GM19395 (cell line): ENCODE data around the gene THSD7A.
"Not testable (repeated sequence)": the region's sequence is repeated elsewhere in the genome, so short reads cannot be mapped to it uniquely, and the experiment has no call there.

Source experiments
- ATAC-seq: cut with Tn5 transposase; IDR thresholded peaks from one replicate; pipeline ENCODE4 v1.9.1; 2021; ENCODE audit warnings: mild to moderate bottlenecking, moderate library complexity; ENCODE audit not compliant: unreplicated experiment

THSD7A gene

GRCh38 chr7:11473220-11473619 is 358.8 kb downstream of the THSD7A start:
- ATAC-seq = no peak

GRCh38 chr7:11472646-11473045 is 359.4 kb downstream of the THSD7A start:
- no peak for ATAC-seq

GRCh38 chr7:11471255-11471654 is 360.7 kb downstream of the THSD7A start:
- ATAC-seq = no peak

GRCh38 chr7:11469028-11469745 is 362.8 kb downstream of the THSD7A start:
- no peak for ATAC-seq

GRCh38 chr7:11466517-11467105 is 365.4 kb downstream of the THSD7A start:
- ATAC-seq = no peak

- ATAC-seq = no peak
Measured at GRCh38 chr7:11464624-11465023, 367.4 kb downstream of the THSD7A start.

- ATAC-seq = no peak
Measured at GRCh38 chr7:11461946-11462345, 370.1 kb downstream of the THSD7A start.

- peak; percentile 48 for ATAC-seq
Measured at GRCh38 chr7:11458736-11459483, 373.1 kb downstream of the THSD7A start.

GRCh38 chr7:11457419-11457818 is 374.6 kb downstream of the THSD7A start:
- no peak for ATAC-seq

GRCh38 chr7:11456574-11456973 is 375.4 kb downstream of the THSD7A start:
- ATAC-seq = no peak

GRCh38 chr7:11452476-11452875 is 379.5 kb downstream of the THSD7A start:
- no peak for ATAC-seq

- no peak for ATAC-seq
Measured at GRCh38 chr7:11450281-11450680, 381.7 kb downstream of the THSD7A start.

- no peak for ATAC-seq
Measured at GRCh38 chr7:11449316-11449715, 382.7 kb downstream of the THSD7A start.

GRCh38 chr7:11448323-11448722 is 383.7 kb downstream of the THSD7A start:
- ATAC-seq = no peak

- no peak for ATAC-seq
Measured at GRCh38 chr7:11447106-11447505, 384.9 kb downstream of the THSD7A start.

GRCh38 chr7:11443934-11444333 is 388.1 kb downstream of the THSD7A start:
- not testable (repeated sequence) for ATAC-seq

GRCh38 chr7:11437994-11438393 is 394.0 kb downstream of the THSD7A start:
- no peak for ATAC-seq

GRCh38 chr7:11436773-11437524 is 395.0 kb downstream of the THSD7A start:
- ATAC-seq = no peak

- ATAC-seq = no peak
Measured at GRCh38 chr7:11436316-11436715, 395.7 kb downstream of the THSD7A start.

GRCh38 chr7:11434366-11434765 is 397.6 kb downstream of the THSD7A start:
- ATAC-seq = no peak

- no peak for ATAC-seq
Measured at GRCh38 chr7:11430841-11431240, 401.2 kb downstream of the THSD7A start.
